Camera-type eye (tissue), 1 donor: Measurements from ENCODE around the gene CENPU. TPM values are rescaled to one million over a fixed set of nuclear protein-coding genes. Genes with fewer than 3 reads are reported as not detected.

Source experiments
- total RNA-seq: library from RNA; depleted of rRNA; stranded (reverse); fragments of >200 nt; gene quantifications from one replicate; pipeline ENCODE4 v1.2.3, GENCODE V29; 2014

CENPU gene
- 18.6 TPM for total RNA-seq

DNA sequence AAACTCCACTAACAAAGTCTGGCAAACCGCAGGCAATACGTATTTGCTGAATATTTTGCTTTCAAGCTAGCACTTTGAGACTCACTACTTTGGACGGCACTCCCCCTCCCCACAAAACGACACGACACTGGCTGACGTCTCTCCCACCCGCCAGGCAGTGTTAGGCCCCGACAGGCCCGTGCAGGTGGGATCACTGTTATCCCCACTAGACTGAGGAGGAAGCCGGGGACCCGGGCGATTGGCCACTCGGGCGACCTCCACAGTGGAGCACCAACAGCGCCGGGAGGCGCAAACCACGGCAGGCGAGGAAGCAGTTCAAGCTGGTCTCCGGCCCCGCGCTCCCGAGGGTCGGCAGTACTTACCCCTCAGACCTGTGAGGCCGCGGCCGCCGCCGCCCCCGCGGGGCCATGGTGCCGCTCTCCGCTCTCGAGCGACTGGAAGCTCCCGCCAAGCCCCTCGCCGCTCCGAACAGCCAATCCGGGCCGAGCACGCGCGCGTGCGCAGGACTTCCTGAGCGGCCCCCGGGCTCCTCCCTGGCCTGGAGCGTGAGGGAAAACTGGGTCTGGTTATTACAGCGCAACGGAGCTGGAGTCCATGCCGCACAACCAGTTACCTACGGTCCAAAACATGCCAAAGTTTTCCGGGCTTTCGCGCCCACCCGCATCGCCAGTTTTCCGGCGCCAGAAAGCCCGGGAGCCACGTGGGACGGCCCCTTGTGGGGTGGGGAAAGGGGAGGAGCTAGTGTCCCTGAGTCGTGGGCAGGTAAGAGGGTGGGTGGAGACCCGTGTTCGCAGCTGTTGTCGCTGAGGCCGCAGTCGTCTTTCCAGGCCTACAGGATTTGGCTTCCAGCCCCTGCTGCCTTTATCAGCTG is at the start of gene CENPU:
Gene CENPU (minus strand): TSS at position 443 of the 871 bp plus-strand sequence. CDS start 34 bp downstream, at position 409.

GRCh38 chr4:184649026-184649970 is 84.6 kb downstream of the CENPU start, which contains the start of the genes CASP3 and PRIMPOL:
CASP3 (minus strand) TSS chr4:184649447; CDS start chr4:184638453, 10,994 bp downstream.
PRIMPOL (plus strand) TSS chr4:184649738; CDS start chr4:184657141, 7,403 bp downstream.

Other genes with a start within 250 kb of the CENPU start
- gene CASP3, start 84.6 kb downstream of the CENPU start, total RNA-seq: 44.5 TPM
- 36.6 TPM for gene PRIMPOL, start 84.4 kb downstream of the CENPU start, total RNA-seq
- gene ACSL1, start 91.9 kb upstream of the CENPU start, total RNA-seq: 51.8 TPM